ENCODE measurements around the gene SLC22A23.

SLC22A23 gene

DNA sequence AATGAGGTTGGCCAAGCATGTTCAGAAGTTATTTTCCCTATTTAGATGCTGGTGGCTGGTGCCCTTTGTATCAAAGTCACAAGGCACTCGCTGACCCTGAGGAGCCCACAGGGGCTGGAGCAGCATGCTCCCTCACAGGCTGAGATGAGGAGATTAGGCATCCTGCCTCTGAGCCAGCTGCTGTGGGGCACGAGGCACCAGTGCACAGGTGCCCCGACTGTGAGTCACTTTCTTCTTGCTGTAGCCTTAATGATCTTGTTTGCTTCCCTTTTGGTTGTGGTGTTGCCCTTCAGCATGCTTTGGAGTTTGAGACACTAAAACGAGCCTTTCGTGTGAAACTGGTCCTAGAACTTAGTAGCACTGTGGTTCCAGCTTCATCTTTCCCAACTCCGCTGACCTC is 193.8 kb downstream of the SLC22A23 start:
- Histone ChIP-seq H3K27me3 (ENCODE audit: insufficient read depth, poor library complexity, severe bottlenecking) (no peaks in the 10 kb centered on the region), H3K27ac (ENCODE audit: poor library complexity, severe bottlenecking) (no peak overlapping the region), H3K4me1 (ENCODE audit: insufficient read depth, poor library complexity, severe bottlenecking) (peaks cover 7% of the 10 kb centered on the region), H3K9me3 (ENCODE audit: severe bottlenecking) (no peaks in the 10 kb centered on the region), H3K36me3 (ENCODE audit: low read depth) (peaks cover 44% of the 10 kb centered on the region), H3K4me3 (ENCODE audit: severe bottlenecking) (no peak overlapping the region)
- ATAC-seq (ENCODE audit: low read depth) (no peak), DNase-seq (ENCODE audit: low spot score) (no peak)
- TF ChIP-seq, protein P1, sequence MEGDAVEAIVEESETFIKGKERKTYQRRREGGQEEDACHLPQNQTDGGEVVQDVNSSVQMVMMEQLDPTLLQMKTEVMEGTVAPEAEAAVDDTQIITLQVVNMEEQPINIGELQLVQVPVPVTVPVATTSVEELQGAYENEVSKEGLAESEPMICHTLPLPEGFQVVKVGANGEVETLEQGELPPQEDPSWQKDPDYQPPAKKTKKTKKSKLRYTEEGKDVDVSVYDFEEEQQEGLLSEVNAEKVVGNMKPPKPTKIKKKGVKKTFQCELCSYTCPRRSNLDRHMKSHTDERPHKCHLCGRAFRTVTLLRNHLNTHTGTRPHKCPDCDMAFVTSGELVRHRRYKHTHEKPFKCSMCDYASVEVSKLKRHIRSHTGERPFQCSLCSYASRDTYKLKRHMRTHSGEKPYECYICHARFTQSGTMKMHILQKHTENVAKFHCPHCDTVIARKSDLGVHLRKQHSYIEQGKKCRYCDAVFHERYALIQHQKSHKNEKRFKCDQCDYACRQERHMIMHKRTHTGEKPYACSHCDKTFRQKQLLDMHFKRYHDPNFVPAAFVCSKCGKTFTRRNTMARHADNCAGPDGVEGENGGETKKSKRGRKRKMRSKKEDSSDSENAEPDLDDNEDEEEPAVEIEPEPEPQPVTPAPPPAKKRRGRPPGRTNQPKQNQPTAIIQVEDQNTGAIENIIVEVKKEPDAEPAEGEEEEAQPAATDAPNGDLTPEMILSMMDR (IDR thresholded peaks at IDR 0.05; ENCODE audit: poor library complexity, severe bottlenecking): no peak

GRCh38 chr6:3261921-3262320 is 194.9 kb downstream of the SLC22A23 start:
- H3K4me1 ChIP-seq (ENCODE audit: insufficient read depth, poor library complexity, severe bottlenecking): peaks cover 7% of the 10 kb centered on the region
- no peaks in the 10 kb centered on the region for H3K27me3 ChIP-seq (ENCODE audit: insufficient read depth, poor library complexity, severe bottlenecking)
- no peak overlapping the region for H3K27ac ChIP-seq (ENCODE audit: poor library complexity, severe bottlenecking)
- ATAC-seq (ENCODE audit: low read depth): no peak
- DNase-seq (ENCODE audit: low spot score): no peak
- TF ChIP-seq, protein P1 (IDR thresholded peaks at IDR 0.05; ENCODE audit: poor library complexity, severe bottlenecking): no peak
- no peaks in the 10 kb centered on the region for H3K9me3 ChIP-seq (ENCODE audit: severe bottlenecking)
- no peak overlapping the region for H3K4me3 ChIP-seq (ENCODE audit: severe bottlenecking)
- peaks cover 39% of the 10 kb centered on the region for H3K36me3 ChIP-seq (ENCODE audit: low read depth)

DNA sequence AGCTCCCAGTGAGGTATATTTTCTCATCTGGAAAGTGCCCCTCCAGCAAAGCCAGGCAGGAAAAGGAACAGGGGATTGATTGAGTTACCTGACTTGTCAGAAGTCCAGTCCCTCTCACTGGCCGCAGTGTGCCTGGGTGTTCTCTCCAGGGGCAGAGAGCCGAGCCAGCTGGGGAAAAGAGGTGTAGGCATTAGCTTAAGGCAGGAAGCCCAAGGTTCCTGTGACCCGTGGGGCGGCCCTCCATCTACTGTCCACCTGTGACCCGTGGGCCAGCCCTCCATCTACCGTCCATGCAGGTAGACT is 195.4 kb downstream of the SLC22A23 start:
- TF ChIP-seq, protein P1 (IDR thresholded peaks at IDR 0.05; ENCODE audit: poor library complexity, severe bottlenecking): no peak
- Histone ChIP-seq H3K9me3 (ENCODE audit: severe bottlenecking) (no peaks in the 10 kb centered on the region), H3K36me3 (ENCODE audit: low read depth) (peaks cover 39% of the 10 kb centered on the region), H3K4me3 (ENCODE audit: severe bottlenecking) (no peak overlapping the region), H3K27ac (ENCODE audit: poor library complexity, severe bottlenecking) (no peak overlapping the region), H3K4me1 (ENCODE audit: insufficient read depth, poor library complexity, severe bottlenecking) (peaks cover 7% of the 10 kb centered on the region), H3K27me3 (ENCODE audit: insufficient read depth, poor library complexity, severe bottlenecking) (no peaks in the 10 kb centered on the region)
- ATAC-seq (ENCODE audit: low read depth) (no peak), DNase-seq (ENCODE audit: low spot score) (no peak)

GRCh38 chr6:3260772-3261517 is 195.9 kb downstream of the SLC22A23 start:
- no peak overlapping the region for H3K27ac ChIP-seq (ENCODE audit: poor library complexity, severe bottlenecking)
- peaks cover 39% of the 10 kb centered on the region for H3K36me3 ChIP-seq (ENCODE audit: low read depth)
- no peak overlapping the region for H3K4me3 ChIP-seq (ENCODE audit: severe bottlenecking)
- H3K4me1 ChIP-seq (ENCODE audit: insufficient read depth, poor library complexity, severe bottlenecking): peaks cover 7% of the 10 kb centered on the region
- DNase-seq (ENCODE audit: low spot score) (no peak), ATAC-seq (ENCODE audit: low read depth) (no peak)
- H3K27me3 ChIP-seq (ENCODE audit: insufficient read depth, poor library complexity, severe bottlenecking): no peaks in the 10 kb centered on the region
- TF ChIP-seq, protein P1 (IDR thresholded peaks at IDR 0.05; ENCODE audit: poor library complexity, severe bottlenecking): no peak
- no peaks in the 10 kb centered on the region for H3K9me3 ChIP-seq (ENCODE audit: severe bottlenecking)

DNA sequence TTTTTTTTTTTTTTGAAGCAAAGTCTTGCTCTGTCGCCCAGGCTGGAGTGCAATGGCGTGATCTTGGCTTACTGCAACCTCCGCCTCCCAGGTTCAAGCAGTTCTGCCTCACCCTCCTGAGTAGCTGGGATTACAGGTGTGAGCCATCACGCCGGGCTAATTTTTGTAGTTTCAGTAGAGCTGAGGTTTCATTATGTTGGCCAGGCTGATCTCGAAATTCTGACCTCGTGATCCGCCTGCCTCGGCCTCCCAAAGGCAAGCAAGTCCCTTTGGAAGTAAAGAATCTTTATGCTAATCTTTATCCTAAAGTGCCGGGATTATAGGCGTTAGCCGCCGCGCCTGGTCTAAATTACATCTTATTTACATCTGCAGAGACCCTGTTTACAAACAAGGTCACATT is 196.6 kb downstream of the SLC22A23 start:
- ATAC-seq (ENCODE audit: low read depth): no peak
- TF ChIP-seq, protein P1 (IDR thresholded peaks at IDR 0.05; ENCODE audit: poor library complexity, severe bottlenecking): no peak
- no peak overlapping the region for H3K4me3 ChIP-seq (ENCODE audit: severe bottlenecking)
- no peaks in the 10 kb centered on the region for H3K9me3 ChIP-seq (ENCODE audit: severe bottlenecking)
- no peak overlapping the region for H3K27ac ChIP-seq (ENCODE audit: poor library complexity, severe bottlenecking)
- DNase-seq (ENCODE audit: low spot score): no peak
- H3K36me3 ChIP-seq (ENCODE audit: low read depth): peaks cover 38% of the 10 kb centered on the region
- H3K4me1 ChIP-seq (ENCODE audit: insufficient read depth, poor library complexity, severe bottlenecking): peaks cover 7% of the 10 kb centered on the region
- H3K27me3 ChIP-seq (ENCODE audit: insufficient read depth, poor library complexity, severe bottlenecking): no peaks in the 10 kb centered on the region

All from RWPE2 (cell line).